Measurements from ENCODE around the gene ENGASE.
"Not testable (repeated sequence)": the region's sequence is repeated elsewhere in the genome, so short reads cannot be mapped to it uniquely, and the experiment has no call there.

ENGASE gene

DNA sequence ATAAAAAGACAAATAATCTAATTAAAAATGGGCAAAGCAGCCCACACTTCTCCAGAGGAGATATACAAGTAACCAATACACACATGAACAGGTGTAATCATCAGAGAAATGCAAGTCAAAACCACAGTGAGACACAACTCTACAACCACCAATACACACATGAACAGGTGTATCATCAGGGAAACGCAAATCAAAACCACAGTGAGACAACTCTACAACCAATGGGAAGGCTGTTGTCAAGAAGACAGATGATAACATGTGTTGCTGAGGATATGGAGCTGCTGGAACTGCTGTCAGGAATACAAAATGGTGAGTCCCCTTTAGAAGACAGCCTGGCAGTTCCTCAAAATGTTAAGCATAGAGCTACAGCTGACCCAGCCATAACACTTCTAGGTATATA lies 22.5 kb upstream of the ENGASE start:
- DNase-seq (ENCODE audit: low spot score): no peak

DNA sequence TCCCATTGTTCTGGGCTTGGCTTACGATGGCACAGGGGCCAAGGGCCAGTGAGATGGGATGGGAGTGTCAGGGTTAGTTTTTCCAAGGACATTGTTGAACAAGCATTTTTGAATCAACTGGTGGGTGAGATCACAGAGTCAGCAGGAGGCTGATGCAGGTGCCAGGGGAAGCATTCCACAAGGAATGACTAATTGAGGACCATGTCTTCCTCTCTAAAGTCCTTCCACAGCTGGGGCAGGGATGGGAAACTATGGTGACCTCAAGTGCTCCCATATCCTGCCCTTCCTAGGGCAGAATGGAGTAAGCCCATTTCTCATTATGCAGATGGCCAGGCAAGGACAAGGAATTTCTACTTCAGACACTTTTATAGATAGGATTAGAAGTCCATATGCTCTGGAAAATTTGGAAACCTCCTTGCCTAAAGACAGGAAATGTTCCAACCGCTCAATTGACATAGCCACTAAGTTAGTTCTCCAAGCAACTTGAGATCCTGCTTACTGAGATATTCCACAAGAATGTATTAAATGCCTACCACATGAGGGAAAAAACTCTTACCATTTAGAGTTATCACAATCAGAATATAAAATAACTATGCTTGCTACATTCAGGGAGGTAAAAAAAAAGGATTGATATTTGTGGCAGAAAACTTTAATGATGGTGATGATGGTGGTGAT lies 21.2 kb upstream of the ENGASE start:
- no peak for DNase-seq (ENCODE audit: low spot score)

DNA sequence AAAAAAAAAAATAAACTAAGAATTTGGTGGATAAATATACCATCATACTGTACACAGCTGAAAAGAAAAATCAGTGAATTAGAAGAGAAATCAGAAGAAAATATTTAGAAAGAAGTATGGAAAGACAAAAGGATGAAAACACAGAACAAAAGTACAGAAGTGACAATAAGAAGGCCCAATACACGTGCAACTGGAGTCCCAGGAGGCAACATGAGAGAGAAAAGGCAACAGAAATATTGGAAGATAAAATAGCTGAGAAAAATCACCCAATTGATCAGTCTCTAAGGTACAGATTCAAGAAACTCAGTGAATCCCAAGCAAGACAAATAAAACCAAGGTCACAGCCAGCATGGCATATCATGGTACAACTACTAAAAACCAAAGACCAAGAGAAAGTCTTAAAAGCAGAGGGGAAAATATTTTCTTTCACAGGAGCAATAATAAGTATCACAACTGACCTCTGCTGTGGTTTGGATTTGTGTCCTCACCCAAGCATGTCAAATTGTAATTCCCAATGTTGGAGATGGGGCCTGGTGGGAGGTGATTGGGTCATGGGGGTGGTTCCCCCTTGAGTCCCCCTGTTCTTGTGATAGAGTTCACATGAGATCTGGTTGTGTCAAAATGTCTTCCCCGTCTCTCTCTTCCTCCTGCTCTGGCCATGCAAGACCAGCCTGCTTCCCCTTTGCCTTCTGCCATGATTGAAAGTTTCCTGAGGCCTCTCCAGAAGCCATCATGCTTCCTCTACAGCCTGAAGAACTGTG lies 20.2 kb upstream of the ENGASE start:
- no peak for DNase-seq (ENCODE audit: low spot score)

DNA sequence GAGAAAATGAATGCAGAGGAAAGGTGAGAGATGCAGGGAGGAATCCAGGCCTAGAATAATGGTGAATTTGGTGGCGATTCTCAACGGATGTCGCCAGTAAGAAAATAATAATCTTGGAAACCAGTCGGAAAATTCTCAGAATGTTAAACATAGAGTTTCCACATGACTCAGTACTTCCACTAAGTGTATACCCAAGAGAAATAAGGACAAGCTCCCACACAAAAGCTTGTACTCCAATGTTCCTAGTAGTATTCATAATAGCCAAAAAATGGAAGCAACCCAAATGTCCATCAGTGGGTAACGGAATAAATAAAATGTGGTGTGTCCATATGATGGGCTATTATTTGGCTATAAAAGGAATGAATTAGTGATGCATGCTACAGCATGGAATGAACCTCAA lies 19.4 kb upstream of the ENGASE start:
- DNase-seq (ENCODE audit: low spot score): no peak

DNA sequence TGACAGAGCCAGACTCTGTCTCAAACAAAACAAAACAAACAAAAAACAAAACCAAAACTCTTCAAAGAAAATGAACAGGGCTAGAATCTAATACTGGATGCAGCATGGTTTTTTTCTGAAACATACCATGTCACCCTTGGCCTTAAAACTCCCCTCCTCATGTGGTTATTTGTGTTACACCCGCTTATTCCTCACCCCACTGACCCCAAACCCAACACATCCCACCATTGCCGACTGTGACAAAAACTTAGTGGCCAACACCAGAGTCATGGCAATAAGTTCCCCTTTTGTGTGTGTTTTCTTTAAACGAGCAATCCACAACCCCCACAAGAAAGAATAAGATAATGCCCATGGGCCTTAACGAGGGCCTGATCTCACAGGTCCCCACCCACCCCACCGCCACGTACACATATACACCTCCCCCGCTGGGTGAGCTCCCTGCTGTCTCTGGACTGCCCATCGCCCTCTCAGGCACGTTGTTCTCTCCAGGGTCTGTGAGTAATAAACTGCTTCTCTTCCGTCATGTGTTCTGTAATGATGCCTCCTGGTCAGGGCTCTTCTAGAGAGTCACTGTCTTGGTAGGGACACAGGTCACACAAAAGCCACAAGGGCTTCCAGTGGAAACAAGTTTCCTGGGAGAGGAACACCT lies 16.8 kb upstream of the ENGASE start:
- DNase-seq (ENCODE audit: low spot score): no peak

DNA sequence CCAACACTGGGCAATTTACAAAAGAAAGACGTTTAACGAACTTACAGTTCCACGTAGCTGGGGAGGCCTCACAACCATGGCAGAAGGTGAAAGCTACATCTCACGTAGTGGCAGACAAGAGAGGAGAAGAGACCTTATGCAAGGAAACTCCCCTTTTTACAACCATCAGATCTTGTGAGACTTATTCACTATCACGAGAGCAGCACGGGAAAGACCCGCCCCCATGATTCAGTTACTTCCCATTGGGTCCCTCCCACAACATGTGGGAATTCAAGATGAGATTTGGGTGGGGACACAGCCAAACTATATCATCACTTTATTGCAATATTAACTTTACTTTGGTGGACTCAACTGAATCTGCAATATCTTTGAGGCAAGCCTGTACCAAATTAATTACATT lies 11.9 kb upstream of the ENGASE start:
- no peak for DNase-seq (ENCODE audit: low spot score)

DNA sequence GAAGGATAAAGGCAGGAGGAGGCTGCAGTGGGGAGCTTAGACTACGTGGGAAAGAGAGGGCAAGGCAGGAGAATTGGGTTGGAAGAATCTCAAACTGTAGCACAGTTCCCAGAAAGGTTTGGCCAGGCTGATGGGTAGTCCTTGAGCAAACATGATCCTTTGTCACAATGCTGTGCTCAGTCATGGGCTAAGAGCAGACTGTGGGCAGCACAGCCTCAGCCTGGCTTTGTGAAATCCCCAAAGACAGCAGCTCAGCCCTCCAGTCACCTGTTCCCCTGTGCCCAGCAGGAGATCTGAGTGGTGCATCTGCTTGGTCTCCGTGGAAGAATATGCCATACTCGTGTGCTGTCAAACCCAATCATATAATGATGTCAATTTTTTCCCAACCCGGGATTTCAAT lies 10.6 kb upstream of the ENGASE start:
- no peak for DNase-seq (ENCODE audit: low spot score)

DNA sequence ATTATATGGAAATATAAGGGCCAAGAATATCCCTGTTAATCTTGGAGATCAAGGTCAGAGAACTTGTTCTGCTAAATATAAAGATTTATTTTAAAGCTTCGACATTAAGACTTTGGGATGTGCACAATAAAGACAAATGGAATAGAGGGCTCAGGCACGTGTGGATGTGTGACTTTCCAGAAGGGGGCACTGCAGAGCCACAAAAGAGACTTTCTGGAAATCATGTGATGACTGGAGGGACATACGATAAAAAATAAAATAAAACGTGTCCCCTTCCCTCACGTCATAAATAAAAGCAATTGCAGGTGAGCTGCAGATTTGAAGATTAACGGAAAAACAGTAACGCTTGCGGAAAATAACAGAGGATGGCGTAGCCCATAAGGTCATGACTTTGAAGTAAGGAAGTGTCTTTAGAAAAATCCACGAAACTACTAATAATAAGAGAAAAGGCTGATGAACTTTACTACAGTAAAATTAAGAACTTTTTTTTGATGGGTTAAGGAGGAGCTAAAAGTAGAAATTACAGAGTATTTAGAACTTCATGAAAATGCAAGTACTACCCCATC lies 9.4 kb upstream of the ENGASE start:
- no peak for DNase-seq (ENCODE audit: low spot score)

DNA sequence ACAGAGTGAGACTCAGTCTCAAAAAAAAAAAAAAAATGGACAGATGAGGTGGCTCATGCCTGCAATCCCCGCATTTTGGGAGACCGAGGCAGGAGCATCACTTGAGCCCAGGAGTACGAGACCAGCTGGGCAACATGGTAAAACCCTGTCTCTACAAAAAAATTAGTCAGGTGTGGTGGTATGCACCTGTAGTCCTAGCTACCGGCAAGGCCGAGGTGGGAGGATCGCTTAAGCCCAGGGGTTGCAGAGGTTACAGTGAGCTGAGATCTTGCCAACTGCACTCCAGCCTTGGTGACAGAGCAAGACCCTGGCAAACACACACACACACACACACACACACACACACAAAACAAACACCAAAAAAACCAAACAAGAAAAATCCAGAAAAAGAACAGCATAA lies 7.7 kb upstream of the ENGASE start:
- no peak for DNase-seq (ENCODE audit: low spot score)

DNA sequence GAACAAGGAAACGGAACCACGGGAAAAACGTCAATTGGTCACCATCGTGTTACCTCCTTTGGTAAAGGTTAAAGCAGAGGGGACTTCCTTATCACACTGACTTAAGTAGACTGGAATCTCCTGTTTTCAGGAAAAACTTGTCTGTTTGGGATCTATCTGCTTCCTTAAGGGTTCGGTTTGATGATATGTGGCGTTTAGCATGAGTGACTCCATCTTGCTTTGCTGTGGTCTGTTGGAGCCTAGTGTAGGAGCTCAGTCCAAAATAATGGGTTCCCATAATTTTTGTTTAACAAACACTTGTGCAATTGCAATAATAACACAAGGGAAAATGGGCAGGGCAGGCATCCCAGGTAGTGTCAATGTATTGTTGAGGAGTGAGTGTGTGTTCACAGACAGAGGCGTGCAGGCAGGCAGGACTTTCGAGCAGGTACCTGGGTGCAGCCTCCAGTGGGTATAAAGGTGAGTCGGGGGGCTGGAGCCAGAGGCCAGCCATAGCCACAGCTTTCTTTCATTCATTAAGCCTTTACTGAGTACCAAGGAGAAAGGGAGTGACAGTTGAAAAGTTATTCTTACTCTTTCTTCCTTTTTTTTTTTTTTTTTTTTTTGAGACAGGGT lies 4.3 kb upstream of the ENGASE start:
- no peak for DNase-seq (ENCODE audit: low spot score)

DNA sequence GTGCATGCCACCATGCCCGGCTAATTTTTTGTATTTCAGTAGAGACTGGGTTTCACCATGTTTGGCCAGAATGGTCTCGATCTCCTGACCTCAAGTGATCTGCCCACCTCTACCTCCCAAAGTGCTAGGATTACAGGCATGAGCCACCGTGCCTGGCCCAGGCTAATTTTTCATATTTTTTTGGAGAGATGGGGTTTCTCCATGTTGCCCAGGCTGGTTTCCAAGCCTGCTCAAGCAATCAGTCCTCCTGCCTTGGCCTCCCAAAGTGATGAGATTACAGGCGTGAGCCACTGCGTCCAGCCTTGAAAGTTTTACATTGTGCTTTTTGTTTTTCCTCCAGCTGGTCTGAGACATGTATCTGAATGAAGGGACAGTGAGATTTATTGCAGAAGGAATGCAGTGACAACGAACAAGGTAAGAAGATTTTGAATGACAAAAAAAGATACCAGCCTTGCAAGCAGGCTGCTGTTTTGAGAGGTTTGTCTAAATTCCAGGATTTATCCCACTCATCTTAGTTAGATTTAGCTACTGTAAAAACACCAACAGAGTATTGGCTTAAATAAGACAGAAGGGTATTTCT lies 3.4 kb upstream of the ENGASE start:
- DNase-seq (ENCODE audit: low spot score): no peak

DNA sequence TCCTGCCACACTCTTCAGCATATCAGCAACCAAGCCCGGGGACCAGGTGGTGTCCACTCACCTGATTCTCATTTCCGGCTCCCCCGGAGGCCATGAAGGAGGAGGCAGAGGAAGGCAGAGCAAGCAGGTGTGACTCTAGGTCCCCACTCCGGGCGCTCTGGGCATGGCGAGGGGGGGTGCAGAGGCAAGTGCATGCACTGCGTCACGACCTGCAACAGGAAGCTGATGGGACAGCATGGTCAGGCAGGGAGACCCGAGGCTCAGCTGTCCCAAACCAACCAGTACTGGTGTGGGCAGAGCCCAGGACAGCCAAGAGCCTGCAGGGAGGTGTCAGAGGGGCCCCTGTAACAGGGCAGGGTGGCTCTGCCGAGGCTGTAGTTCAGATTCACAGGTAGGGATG lies 2.1 kb upstream of the ENGASE start:
- DNase-seq (ENCODE audit: low spot score): no peak

DNA sequence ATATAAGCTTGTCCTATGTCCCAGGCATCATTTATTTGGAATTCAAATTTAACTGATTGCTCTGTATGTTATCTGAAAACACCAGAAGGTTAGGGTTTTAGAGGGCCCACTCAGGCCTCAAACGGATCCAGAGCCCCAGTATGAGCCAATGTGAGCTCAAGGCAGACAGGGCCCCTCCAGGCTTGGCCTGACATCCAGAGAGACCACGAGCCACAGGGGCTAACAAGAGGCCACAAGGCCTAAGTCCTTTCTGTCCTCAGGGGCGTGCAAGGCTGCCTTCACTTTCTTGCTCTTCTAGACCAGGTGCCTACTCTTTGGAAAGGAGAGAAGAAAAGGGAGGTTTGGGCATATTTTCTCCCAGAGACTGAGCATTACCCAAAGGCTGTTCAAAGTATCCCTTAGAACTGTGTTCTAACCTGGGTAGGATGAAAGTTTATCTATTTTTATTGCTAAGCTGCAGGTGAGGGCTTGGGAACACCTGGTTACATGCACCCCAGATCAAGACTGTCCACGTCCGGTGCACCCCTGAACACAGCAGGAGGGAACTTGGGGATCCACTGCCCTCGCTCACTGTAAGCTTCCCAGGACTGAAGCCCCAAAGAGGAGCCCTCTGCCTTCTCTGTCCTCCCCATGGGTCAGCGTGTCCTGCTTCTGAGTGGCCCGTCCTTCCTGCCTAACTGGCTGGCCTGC lies 1.5 kb upstream of the ENGASE start:
- no peak for DNase-seq (ENCODE audit: low spot score)

DNA sequence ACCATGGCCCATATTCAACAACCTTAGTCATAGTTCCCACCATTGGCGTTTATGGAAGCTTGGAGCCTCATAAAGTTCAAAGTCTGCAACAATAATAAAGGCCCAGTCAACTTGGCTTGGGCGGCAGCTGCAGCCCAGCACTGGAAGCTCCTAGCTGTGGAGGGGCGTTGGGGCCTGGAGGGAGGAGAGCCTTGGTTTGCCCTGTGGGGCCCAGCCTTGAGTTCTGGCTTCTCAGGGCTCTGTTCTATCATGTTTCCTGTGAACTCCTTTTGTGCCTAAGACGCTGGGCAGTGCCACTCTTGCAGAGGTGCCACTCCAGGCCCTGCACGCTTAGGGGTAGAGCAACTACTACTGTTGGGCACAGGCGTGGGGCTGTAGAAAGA lies 927 bp upstream of the ENGASE start:
- DNase-seq (ENCODE audit: low spot score): no peak

DNA sequence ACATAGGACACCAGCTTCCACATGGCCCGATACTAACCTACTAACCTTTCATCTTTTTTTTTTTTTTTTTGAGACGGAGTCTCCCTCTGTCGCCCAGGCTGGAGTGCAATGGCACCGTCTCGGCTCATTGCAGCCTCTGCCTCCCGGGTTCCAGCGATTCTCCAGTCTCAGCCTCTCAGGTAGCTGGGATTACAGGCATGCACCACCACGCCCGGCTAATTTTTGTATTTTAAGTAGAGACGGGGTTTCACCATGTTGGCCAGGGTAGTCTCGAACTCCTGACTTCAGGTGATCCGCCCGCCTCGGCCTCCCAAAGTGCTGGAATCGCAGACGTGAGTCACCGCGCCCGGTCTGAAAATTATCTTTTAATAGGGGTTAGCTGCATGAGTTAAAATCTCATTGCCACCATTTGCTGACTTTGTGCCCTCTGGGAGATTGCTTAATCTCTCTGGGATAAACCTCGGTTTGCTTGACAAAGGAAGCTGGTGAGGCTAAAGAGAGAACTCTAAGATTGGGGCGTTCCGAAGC lies 439 bp upstream of the ENGASE start:
- DNase-seq (ENCODE audit: low spot score): not testable (repeated sequence)

DNA sequence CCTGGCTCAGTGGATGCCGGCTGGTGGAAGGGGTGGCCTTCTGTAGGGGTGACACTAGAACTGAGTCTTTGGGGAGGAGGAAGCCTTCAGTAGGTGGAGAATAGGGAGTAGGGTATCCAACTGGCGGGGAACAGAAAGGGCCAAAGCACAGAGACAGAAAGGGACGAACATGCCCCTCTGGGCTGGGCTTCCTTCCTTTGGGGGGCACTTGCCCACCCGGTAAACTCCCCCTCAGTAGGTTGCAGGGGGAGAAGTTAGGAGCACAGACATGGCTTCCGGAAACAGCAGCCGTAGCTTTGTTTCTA lies 774 bp downstream of the ENGASE start:
- no peak for DNase-seq (ENCODE audit: low spot score)

DNA sequence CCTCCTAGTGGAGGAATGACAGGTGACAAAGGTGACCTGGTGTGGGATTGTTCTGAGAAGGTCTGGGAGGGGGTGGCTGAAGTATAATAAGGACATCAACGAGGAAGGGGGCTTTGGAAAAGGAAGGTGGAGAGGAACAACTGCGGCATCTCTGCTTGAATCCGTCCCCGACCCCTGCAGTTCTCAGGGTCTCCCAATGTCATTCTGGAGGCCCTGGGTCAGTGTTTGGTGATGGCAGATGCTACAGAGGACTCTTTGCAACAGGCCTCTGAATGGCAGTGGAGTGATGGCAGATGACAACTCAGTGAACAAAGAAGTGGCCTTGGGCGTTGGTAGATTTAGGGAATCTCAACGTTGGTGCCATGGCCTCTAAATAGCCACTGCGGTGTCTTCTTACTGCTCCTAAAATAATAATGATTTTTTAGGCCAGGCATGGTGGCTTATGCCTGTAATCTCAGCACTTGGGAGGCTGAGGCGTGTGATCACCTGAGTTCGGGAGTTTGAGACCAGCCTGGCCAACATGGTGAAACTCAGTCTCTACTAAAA lies 1.3 kb downstream of the ENGASE start:
- DNase-seq (ENCODE audit: low spot score): no peak

DNA sequence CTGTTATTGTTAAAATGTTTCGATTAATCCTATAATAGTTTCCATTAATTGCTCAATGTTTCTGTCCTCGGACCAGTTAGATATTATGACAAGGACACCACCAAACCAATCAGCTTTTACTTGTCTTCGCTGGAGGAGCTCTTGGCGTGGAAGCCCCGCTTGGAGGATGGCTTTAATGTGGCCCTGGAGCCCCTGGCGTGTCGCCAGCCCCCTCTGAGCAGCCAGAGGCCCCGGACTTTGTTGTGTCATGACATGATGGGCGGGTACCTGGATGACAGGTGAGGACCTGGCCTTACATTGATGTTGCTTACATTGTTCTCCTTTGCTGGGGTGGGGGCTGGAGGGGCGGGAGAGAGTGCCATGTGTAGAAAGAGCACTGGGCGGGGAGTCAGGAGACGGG lies 3.0 kb downstream of the ENGASE start:
- DNase-seq (ENCODE audit: low spot score): no peak

DNA sequence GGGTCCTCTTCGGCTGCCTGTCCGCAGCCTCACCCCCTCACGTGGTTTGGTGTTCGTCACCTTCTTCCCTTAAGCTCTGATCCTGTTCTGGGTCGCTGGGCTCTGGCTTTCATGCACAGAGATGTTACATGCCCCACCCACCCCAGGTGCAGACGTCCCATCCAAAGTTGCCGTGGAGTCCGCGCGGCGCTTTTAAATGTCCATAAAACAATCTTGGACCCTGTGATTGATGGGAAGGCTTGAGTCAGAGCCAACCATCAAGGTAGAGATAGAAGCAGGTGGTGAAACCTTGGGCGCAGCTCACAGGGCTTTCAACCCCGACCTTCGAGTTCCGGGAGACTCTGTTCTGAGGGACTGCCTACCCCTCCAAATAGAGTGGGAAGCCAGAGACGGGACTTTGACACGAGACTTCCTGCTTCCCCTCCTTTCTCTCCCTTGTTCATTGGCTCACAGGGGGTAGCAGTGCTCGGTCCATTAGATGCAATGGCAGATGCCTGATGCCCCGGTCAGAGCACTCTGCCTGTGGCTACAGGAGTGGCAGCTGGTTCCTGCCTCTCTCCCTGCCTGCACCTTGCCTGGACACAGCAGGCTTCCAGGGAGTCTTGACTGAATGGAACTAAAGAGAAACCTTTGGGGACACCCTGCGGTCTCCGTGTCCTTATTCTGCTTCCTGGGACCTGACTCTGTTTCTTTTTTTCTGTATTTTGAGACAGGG lies 4.0 kb downstream of the ENGASE start:
- DNase-seq (ENCODE audit: low spot score): no peak

DNA sequence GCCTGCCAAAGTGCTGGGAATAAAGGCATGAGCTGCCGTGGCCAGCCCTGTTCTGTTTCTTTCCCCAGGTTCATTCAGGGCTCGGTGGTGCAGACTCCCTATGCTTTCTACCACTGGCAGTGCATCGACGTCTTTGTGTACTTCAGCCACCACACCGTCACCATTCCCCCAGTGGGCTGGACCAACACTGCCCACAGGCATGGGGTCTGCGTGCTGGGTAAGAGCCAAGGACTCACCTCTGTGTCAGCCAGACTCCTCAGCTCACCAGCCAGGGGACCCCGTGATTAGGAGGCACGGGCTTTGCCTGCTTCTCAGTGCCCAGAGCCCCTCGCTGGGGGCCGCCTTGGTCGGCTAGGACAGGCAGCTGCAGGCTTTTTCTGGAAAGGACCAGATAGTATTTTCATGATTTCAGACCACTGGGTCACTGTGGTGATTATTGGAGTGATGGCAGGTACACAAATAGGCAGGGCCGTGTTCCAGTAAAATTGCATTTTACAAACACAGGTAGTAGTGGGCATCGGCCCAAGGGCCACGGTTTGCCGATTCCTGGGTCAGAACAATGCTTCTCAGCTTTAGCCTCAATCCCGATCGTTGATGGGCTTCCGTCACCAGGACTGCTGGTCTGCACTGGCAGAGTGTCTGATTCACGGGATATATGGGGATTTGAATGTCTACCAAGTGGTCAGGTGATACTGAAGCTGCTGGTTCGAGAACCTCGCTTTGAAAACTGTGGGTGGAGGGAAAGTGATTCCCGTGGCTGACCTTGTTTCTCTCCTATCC lies 5.0 kb downstream of the ENGASE start:
- no peak for DNase-seq (ENCODE audit: low spot score)
